D721Med (cell line): Measurements from ENCODE around the gene RER1.

Experiments used
- DNase-seq: peaks from one replicate; pipeline ENCODE4 v3.0.0; 2011; ENCODE audit warnings: low spot score; ENCODE audit not compliant: insufficient read length
- FAIRE-seq: peaks from 2 replicates; lab custom pipeline; 2011; peaks lifted over from hg19 to GRCh38; lab: Jason Lieb, UNC
- CTCF ChIP-seq: IDR thresholded peaks from 2 replicates; pipeline ENCODE4 v1.5.1; 2012; ENCODE audit warnings: mild to moderate bottlenecking, control low read depth; ENCODE audit not compliant: insufficient read depth; ENCODE audit errors: missing control alignments

Gene RER1

DNA sequence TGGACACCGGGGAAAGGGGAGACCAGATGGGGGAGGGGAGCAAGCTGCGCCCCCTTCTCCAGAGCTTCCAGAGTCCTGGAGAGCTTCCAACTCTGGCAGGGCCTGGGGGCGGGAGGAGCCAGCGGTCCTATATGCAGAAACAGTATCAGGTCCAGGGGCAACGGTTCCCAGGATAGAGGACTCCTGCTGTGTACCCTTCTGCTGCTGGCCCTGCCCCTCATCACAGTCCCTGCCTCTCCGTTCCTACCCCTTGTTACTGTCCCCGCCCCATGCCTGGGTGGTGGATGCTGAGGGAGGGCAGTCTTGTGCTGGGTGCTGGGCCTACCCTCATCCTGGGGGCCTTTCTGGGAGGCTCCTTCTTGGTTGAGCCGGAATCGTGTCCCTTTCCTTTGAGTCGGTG, 39.9 kb downstream of the RER1 start:
- DNase-seq, result no peak
- FAIRE-seq, result no peak
- no peak for TF ChIP-seq CTCF

DNA sequence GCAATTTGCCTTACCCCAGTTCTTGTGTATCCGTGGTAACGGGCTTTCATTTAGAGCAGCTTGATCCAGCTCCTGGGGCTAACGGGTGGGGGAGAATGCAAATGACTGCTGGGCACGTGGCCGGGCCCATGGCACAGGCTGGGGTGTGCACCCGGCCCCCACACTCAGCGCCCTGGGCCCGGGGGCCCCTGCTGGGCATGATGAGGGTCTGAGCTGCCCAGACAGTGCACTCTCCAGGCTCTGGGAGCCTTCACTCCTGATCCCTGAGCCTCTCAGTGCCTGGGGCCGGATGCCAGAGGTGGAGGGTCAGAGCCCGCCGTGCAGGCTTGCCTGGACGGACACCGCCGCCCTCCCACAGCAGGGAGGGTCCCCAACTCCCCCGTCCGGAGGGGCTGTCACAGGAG, 40.8 kb downstream of the RER1 start:
- no peak for TF ChIP-seq CTCF
- no peak for FAIRE-seq
- DNase-seq, result no peak

DNA sequence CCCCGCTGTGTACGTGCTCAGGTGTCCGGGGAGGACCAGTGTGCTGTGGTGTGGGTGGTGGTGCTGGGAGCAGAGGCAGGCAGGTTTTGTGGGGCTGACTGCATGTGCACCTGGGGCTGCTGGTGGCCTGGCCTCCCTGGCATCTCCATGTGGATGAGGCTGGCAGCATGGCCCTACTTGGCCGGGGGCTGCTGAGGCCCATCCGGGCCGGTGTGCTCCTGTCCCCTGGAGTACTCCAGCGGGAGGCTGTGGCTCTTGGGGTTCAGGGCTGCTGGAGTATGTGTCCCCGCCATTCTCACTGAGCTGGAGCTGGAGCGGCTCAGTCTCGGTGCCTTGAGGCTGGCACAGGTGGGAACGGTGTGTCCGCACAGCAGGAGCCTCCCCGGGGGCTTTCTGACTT, 41.6 kb downstream of the RER1 start:
- no peak for DNase-seq
- TF ChIP-seq CTCF, result no peak
- FAIRE-seq, result no peak

GRCh38 chr1:2433936-2434655, 42.5 kb downstream of the RER1 start:
- no peak for DNase-seq
- TF ChIP-seq CTCF, result no peak

GRCh38 chr1:2435091-2435490, 43.5 kb downstream of the RER1 start:
- DNase-seq (no peak), FAIRE-seq (no peak)
- no peak for TF ChIP-seq CTCF

More at GRCh38 chr1:2433936-2434655, 42.5 kb downstream of the RER1 start:
- FAIRE-seq, result no peak

DNA sequence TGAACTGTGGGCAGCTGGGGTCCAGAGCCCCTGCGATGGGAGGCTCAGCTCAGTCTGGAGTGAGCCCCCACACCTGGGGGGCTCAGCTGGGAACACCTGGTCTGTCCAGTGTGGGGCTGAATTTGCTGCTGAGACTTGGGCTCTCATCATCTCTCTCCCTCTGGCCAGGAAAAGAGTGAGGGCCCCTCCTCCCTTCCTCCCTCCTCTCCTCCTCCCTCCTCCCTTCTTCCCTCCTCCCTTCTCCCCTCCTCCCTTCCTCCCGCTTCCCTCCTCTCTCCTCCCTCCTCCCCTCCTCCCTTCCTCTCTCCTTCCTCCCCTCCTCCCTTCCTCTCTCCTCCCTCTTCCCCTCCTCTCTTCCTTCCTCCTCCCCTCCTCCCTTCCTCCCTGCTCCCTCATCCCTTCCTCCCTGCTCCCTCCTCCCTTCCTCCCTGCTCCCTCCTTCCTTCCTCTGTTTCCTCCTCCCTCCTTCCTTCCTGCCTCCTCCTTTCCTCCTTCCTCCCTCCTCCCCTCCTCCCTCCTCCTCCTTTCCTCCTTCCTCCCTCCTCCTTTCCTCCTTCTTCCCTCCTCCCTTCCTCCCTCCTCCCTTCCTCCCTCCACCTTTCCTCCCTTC, 44.2 kb downstream of the RER1 start:
- TF ChIP-seq CTCF, result no peak
- FAIRE-seq, result no peak
- no peak for DNase-seq

DNA sequence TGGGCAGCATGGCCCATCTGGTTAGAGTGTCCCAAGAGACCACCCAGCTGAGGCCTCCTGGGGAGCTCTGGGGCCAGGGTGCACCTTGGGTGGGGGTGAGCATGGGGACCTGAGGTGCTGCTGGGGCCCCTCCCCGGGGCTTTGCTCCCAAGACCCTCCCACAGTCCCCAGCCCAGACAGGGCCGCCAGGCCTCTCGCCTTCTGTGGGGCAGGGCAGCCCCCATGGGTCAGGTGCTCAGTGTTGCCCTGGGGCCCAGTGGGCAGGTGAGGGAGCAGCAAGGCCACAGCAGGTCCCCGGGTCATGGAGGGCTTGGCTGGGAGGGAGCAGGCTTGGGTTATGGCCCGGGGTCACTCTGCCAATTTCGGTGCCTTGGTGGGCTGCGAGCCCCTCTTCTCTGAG, 45.2 kb downstream of the RER1 start:
- FAIRE-seq (no peak), DNase-seq (no peak)
- TF ChIP-seq CTCF, result no peak
